Smooth muscle cell (in vitro differentiated cells): Measurements from ENCODE around the gene TIMM44. TPM values are rescaled to one million over a fixed set of nuclear protein-coding genes. Genes with fewer than 3 reads are reported as not detected.

Experiments used
- DNase-seq: peaks from one replicate; lab custom pipeline; 2025; ENCODE audit not compliant: unreplicated experiment; lab: John Stamatoyannopoulos, UW
- H2AFZ ChIP-seq: fragments of 200-600 bp; sonication (generic); 2 replicates; pipeline ENCODE4 v1.6.0; 2016; ENCODE audit warnings: antibody characterized with exemption, low read depth, mild to moderate bottlenecking
- H3F3A ChIP-seq: fragments of 200-600 bp; sonication (generic); 2 replicates; pipeline ENCODE4 v1.6.0; 2017; ENCODE audit warnings: antibody characterized with exemption, low read depth
- H3K27ac ChIP-seq: fragments of 200-600 bp; sonication (generic); 2 replicates; pipeline ENCODE4 v1.5.1; 2016; ENCODE audit warnings: low read depth, mild to moderate bottlenecking
- H3K27me3 ChIP-seq: fragments of 200-600 bp; sonication (generic); 2 replicates; pipeline ENCODE4 v1.6.1; 2016; ENCODE audit warnings: low read depth, mild to moderate bottlenecking
- H3K36me3 ChIP-seq: fragments of 200-600 bp; sonication (generic); 2 replicates; pipeline ENCODE4 v1.5.1; 2016; ENCODE audit warnings: low read depth
- H3K4me1 ChIP-seq: fragments of 200-600 bp; sonication (generic); 2 replicates; pipeline ENCODE4 v1.5.1; 2016; ENCODE audit warnings: low read depth
- H3K4me2 ChIP-seq: fragments of 200-600 bp; sonication (generic); 2 replicates; pipeline ENCODE4 v1.6.0; 2016; ENCODE audit warnings: mild to moderate bottlenecking
- H3K4me3 ChIP-seq: fragments of 200-600 bp; sonication (generic); 2 replicates; pipeline ENCODE4 v1.5.1; 2016; ENCODE audit warnings: mild to moderate bottlenecking
- H3K79me2 ChIP-seq: fragments of 200-600 bp; sonication (generic); 2 replicates; pipeline ENCODE4 v1.6.0; 2016; ENCODE audit warnings: low read depth, mild to moderate bottlenecking
- H3K9ac ChIP-seq: fragments of 200-600 bp; sonication (generic); 2 replicates; pipeline ENCODE4 v1.6.0; 2016; ENCODE audit warnings: low read depth
- H3K9me3 ChIP-seq: fragments of 200-600 bp; sonication (generic); replicated peaks from 2 replicates; pipeline ENCODE4 v1.5.1; 2016; ENCODE audit warnings: low read depth
- H4K20me1 ChIP-seq: fragments of 200-600 bp; sonication (generic); 2 replicates; pipeline ENCODE4 v1.6.0; 2016; ENCODE audit warnings: low read depth
- CTCF ChIP-seq: fragments of 200-600 bp; sonication (generic); IDR thresholded peaks from 2 replicates; pipeline ENCODE4 v1.5.1; 2017; ENCODE audit warnings: borderline replicate concordance, mild to moderate bottlenecking, antibody characterized with exemption; ENCODE audit not compliant: insufficient read depth, poor library complexity, severe bottlenecking
- WGBS: methylation state at CpG from one replicate; pipeline ENCODE4 v1.1.7; 2016; ENCODE audit warnings: low lambda C conversion rate; 5-methylcytosine and 5-hydroxymethylcytosine counted together
- polyA plus RNA-seq: library from polyadenylated mRNA; unstranded; fragments of >200 nt; fragmentation: Nextera tagmentation; extraction: Ambion mirVana; gene quantifications from 2 replicates; pipeline ENCODE4 v1.2.1, GENCODE V29; 2016
- total RNA-seq: library from RNA; depleted of rRNA; stranded (reverse); fragments of >200 nt; gene quantifications from 2 replicates; pipeline ENCODE4 v1.2.3, GENCODE V29; 2014

Gene TIMM44
- total and polyA plus RNA-seq, 2 experiments from 2014 or later: 21.8 to 25.1 TPM

GRCh38 chr19:7959211-7959610 lies 15.7 kb upstream of the TIMM44 start:
- H3K9me3 ChIP-seq: no peaks in the 10 kb centered on the region
- H3K4me3 ChIP-seq: no peak overlapping the region
- H3K4me2 ChIP-seq: no peak overlapping the region
- no peaks in the 10 kb centered on the region for H3K27me3 ChIP-seq
- no peaks in the 10 kb centered on the region for H3K4me1 ChIP-seq
- no peak for DNase-seq
- H3K9ac ChIP-seq: no peak overlapping the region
- H3K79me2 ChIP-seq: no peaks in the 10 kb centered on the region
- no peak overlapping the region for H2AFZ ChIP-seq
- H3K36me3 ChIP-seq: peaks cover 6% of the 10 kb centered on the region
- WGBS: 91% methylated on average over 6 of the region's 6 CpGs
- no peaks in the 10 kb centered on the region for H4K20me1 ChIP-seq
- TF ChIP-seq CTCF: no peak
- H3K27ac ChIP-seq: no peak overlapping the region
- no peaks in the 10 kb centered on the region for H3F3A ChIP-seq

- TF ChIP-seq CTCF: no peak
Measured at GRCh38 chr19:7955696-7956095, 12.2 kb upstream of the TIMM44 start.

GRCh38 chr19:7953576-7953975 lies 10.1 kb upstream of the TIMM44 start:
- no peaks in the 10 kb centered on the region for H3K36me3 ChIP-seq
- H4K20me1 ChIP-seq: no peaks in the 10 kb centered on the region
- WGBS: 84% methylated on average over 7 of the region's 7 CpGs
- H3K27me3 ChIP-seq: no peaks in the 10 kb centered on the region
- H3K9me3 ChIP-seq: no peaks in the 10 kb centered on the region
- no peak for TF ChIP-seq CTCF
- no peak overlapping the region for H3K4me2 ChIP-seq
- no peaks in the 10 kb centered on the region for H3K4me1 ChIP-seq
- no peak overlapping the region for H3K4me3 ChIP-seq
- H3K9ac ChIP-seq: no peak overlapping the region
- no peak for DNase-seq
- H2AFZ ChIP-seq: no peak overlapping the region
- H3F3A ChIP-seq: no peaks in the 10 kb centered on the region
- H3K27ac ChIP-seq: no peak overlapping the region
- H3K79me2 ChIP-seq: no peaks in the 10 kb centered on the region

More at GRCh38 chr19:7955696-7956095, 12.2 kb upstream of the TIMM44 start:
- H3K4me1 ChIP-seq: no peaks in the 10 kb centered on the region
- H3F3A ChIP-seq: no peaks in the 10 kb centered on the region
- no peak overlapping the region for H2AFZ ChIP-seq
- 91% methylated on average over 11 of the region's 11 CpGs for WGBS
- no peaks in the 10 kb centered on the region for H3K79me2 ChIP-seq
- DNase-seq: no peak
- H3K36me3 ChIP-seq: no peaks in the 10 kb centered on the region
- H3K4me2 ChIP-seq: no peak overlapping the region
- H3K27ac ChIP-seq: no peak overlapping the region
- no peaks in the 10 kb centered on the region for H3K27me3 ChIP-seq
- H3K9ac ChIP-seq: no peak overlapping the region
- no peaks in the 10 kb centered on the region for H3K9me3 ChIP-seq
- no peak overlapping the region for H3K4me3 ChIP-seq
- no peaks in the 10 kb centered on the region for H4K20me1 ChIP-seq

- Histone ChIP-seq H3K27ac (no peak overlapping the region), H3K36me3 (no peaks in the 10 kb centered on the region), H3K9ac (no peak overlapping the region), H3K4me1 (no peaks in the 10 kb centered on the region), H3K4me3 (no peak overlapping the region), H2AFZ (no peak overlapping the region), H3F3A (no peaks in the 10 kb centered on the region), H3K4me2 (no peak overlapping the region), H3K9me3 (no peaks in the 10 kb centered on the region), H3K27me3 (no peaks in the 10 kb centered on the region), H3K79me2 (no peaks in the 10 kb centered on the region), H4K20me1 (no peaks in the 10 kb centered on the region)
- 62% methylated on average over 3 of the region's 3 CpGs for WGBS
- DNase-seq: no peak
- no peak for TF ChIP-seq CTCF
Measured at GRCh38 chr19:7953060-7953459, 9.6 kb upstream of the TIMM44 start.
